HG03378 (cell line): Measurements from ENCODE around the gene SACS.
"Not testable (repeated sequence)": the region's sequence is repeated elsewhere in the genome, so short reads cannot be mapped to it uniquely, and the experiment has no call there.

Source experiments
- ATAC-seq: cut with Tn5 transposase; IDR thresholded peaks from one replicate; pipeline ENCODE4 v1.9.1; 2021; ENCODE audit warnings: mild to moderate bottlenecking, moderate library complexity; ENCODE audit not compliant: unreplicated experiment

Gene SACS

DNA sequence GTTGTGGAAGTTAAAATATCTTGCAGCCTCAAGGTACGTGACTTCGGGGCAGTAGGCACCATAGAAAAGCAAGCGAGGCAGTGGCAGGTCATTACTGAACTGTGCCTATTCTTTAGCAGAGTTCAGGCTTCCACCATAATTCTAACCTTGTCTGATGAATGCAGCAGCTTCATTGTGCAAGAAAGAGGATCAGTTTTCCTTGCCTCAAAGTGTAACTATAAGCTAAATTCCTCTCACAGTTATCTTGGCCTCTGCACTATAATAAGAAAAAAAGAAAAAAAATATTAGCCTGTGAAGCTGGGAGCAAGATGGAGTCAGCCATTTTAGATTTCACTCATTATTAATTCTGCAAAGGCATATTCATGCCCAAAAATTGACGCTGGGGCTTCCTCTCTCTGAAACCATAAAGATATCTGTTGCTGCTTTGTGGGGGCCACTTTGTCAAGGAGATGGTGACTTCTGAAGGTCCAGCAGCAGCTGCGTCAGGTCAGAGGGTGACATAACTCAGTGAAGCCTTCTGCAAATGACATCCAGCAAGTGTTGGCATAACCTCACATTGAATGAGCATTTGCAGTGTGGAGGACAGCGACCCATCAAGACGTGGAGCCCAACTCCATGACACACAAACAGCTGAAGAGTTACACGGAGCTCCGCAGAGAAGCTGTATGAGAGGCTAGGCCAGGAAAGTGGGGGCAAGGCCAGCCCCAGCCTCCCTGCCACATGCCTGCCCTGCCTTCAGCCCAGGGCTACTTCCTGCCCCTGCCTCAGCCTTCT lies 23.1 kb upstream of the SACS start:
- ATAC-seq = no peak

DNA sequence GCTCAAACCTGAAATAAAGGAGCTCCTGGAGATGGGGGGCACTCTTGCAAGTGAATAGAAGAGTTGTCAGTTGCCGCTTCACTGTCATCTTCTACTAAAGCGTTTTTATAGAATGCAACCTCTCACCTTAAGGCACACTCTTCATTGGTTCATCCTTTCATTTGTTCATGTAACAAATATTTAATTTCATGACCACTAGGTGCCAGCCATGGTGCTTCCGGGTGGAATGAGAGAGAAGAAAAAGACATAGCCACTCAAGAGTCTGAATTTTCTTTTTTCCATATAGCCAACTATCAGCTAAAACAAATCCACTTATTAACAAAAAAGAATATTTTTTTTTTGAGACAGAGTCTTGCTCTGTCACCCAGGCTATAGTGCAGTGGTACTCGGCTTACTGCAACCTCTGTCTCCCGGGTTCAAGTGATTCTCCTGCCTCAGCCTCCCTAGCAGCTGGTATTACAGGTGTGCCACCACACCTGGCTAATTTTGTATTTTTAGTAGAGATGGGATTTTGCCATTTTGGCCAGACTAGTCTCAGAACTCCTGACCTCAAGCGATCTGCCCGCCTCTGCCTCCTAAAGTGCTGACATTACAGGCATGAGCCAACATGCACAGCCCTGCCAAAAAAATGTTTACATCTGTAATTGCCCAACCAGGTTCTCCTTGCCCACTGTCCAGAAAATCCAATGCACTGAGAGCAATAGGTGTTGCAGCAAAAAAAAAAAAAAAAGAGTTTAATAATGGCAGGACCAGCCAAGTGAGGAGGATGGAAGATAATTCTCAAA lies 22.1 kb upstream of the SACS start:
- no peak for ATAC-seq

DNA sequence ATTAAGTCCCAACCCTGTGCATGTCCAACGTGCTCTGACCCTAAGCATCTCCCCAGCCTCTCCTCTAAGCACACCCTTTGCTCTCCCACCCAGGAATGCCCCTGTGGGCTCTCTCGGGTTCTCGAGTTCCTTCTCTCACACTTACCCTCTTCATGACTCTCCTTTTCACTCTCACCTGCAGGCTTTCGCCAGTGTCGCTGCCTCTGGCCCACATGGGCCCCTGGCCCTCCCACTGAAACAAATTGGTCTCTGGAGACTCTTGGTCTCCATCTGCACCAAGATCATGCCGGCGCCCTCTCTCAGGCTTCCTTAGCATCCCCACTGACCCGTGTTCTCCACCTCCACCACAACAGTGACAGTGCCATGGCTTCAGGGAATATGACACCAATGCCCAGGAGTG lies 19.6 kb upstream of the SACS start:
- ATAC-seq = no peak

DNA sequence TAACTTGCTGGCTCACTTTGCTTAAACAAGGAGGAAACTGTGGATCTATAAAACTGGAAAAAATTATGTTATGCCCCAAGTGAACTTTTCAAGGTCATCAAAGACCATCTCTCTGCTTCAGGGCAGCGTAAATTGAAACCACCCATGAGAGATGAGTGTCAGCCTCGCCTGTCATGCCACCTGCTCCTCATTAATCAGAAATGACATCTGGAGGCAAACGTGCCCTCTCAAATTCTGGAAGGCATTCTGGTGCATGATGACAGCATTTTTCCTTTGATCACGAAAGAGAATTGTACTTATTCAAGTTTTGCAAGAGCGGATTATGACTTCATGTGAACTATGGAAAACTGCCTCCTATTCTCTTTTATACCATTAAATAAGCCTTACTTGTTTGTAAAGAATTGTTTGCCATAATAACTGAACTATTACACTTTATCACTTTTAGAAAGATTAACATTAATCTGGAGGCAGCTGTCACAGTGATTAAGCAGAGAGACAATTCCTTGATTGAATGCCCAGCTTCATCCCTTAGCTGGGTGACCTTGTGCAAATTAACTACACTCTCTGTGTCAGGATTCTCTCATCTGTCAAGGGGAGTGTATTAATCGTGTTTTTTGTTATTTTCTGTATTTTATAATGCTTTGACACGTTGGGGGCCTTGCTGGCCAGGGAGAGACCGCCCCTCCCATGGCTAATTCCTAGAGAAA lies 17.0 kb upstream of the SACS start:
- ATAC-seq = no peak

DNA sequence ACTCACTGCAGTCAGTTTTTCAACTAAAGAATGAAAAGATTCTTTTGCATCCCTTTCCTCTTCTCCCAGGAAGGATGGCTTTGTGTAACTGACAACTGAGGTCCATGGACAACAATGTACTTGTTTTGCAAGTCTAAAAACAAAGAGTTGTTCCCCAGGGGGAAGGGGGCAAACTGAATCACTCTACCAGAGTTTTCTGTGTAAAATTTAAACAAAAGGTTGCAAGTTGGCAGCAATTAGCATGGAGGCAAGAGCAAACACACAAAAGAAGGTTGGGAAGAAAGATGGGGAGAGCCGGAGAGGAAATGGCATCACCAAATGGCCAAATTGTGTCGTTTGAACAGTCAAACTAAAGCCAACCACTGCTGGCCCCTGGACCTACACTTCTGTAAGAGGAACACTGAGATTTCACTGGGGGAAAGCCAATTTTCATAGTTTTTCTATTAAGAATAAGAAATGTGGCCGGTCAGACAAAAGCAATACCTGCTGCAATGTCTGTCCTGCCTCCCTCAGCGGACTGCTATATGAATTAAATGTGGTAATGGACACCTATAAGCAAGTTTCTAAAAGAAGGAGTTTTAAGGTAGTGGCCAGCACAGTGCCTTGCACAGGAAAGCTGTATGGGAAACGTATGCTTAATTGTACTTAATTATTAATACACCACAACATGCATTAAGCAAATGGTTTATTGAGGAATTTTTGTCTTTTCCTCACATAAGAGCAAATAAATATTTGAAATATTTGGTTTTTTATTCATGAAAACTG lies 16.1 kb upstream of the SACS start:
- no peak for ATAC-seq

DNA sequence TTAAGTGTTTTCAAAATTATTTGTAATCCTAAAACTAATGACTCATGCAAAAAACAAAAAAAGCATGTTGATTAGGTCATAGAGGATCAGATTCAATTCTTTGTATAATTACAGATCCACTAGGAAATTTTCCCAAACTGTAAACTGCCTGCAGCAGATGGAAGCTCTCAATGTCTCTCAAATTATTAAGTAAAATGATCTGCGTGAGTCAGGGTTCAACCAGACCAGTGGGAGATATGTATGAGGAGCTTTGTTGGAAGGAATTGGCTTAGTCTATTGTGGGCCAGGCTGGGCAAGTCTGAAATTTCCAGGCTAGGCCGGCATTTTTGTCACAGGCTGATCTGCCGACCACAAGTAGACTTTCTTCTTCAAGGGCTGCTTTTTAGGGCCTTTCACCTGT lies 14.4 kb upstream of the SACS start:
- no peak for ATAC-seq

DNA sequence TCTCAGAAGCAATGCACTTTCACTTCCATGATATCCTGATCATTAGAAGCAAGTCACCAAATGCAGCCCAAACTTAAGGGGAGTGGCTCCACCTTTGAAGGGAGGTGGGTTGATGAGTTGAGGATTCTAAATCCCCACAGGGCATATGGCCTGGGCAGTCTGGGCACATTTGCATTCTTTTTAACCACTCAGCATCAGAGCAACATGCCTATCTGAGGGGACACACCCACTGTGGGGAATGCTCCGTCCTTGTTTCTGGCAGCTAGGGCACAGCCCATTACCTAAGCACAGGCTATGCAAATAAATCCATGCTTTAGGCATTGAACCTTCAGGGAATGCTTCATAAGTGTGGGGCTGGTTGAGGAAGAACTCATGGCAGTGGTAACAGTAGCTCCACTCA lies 12.3 kb upstream of the SACS start:
- ATAC-seq = no peak

DNA sequence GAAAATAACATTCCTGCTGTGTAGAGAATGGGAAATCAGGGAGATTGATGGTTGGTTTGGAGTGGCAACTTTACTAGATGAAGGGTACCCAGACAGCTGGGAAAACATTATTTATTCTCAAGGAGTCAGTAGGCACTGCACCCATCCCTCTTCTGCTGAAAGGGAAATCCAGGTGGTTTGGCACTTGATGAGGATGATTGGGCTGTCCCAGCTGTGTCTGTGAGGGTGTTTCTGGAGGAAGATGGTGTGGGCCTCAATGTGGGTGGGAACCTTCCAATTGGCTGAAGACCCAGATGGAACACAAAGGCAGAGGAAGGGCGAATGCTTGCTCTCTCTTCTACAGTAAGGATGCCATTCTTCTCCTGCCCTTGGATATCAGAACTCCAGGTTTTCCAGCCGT lies 10.4 kb upstream of the SACS start:
- no peak for ATAC-seq

DNA sequence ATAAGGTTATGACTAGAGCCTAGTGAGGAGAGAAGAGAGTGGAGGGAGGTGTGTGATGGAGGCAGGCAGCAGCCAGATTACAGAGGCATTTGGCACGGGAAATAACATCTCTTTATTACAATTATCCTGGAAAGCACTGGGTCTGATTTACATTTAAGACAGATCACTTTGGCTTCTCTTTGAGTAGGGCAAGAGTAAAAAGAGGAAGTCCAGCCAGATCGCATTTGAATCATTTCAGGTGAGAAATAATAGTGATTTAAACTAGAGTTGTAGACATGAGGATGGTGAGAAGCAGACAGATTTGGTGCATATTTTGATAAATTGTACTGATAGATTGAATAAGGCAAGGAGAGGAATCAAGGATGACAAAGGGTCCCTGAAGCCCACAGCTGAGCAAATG lies 9.6 kb upstream of the SACS start:
- ATAC-seq = no peak

DNA sequence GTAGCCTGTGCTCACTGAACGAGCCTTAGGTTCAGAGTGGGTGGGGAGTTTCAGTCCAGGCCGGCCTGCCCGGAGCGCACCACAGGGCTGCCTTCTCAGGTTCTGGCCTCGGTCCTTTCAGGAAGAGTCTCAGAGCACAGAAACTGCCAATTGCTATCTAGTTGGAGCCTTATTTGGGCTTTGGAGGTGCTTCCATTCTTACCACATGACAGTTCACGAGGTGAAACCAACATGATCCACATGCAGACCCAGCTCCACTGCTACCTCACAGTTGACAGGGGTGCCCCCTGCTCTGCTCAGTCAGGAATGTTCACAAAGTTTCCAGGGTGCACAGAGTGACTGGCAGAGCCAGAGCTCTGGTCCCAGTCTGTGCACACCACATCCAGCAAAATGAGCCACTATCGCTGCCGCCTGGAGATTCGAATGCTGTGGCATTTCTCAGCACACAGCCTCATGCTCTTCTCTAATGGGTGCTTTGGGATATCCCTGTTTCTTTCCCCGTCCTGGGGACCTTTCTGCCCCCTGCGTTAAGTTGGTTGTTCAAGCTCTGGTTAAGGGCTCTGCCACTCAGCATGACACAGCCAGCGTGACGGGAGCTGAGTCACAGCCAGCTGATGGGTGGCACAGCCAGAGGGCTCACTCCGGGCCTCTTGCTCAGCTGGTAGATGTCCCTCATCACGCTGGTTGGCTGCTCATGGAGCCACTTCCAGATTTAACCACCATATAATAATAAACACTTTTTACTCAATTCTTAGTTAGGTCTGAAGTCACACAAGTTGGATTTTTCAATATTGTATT lies 7.5 kb upstream of the SACS start:
- no peak for ATAC-seq

DNA sequence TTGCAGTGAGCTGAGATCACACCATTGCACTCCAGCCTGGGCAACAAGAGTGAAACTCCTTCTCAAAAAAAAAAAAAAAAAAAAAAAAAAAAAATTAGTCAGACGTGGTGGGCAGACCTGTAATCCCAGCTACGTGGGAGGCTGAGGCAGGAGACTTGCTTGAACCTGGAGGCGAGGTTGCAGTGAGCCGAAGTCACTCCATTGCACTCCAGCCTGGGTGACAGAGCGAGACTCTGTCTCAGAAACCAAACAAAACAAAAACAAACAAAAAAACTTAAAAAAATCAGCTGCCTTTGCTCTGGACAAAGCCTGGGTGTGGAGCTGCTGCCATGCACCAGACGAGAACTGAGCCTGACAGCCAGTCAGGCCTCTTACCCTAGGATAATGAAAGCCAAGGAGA lies 6.8 kb upstream of the SACS start:
- not testable (repeated sequence) for ATAC-seq

DNA sequence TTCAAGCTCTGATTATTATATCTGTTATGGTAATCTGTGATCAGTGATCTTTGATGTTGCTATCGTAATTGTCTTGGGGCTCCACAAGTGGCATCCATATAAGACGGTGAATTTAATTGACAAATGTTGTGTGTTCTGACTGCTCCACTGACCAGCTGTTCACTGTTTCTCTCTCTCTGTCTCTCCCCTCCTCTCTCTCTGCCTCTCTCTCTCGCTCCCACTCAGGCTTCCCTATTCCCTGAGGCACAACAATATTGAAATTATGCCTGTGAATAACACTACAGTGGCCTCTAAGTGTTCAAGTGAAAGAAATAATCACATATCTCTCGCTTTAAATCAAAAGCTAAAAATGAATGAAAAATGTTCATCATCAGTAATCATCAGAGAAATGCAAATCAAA lies 4.4 kb upstream of the SACS start:
- no peak for ATAC-seq

DNA sequence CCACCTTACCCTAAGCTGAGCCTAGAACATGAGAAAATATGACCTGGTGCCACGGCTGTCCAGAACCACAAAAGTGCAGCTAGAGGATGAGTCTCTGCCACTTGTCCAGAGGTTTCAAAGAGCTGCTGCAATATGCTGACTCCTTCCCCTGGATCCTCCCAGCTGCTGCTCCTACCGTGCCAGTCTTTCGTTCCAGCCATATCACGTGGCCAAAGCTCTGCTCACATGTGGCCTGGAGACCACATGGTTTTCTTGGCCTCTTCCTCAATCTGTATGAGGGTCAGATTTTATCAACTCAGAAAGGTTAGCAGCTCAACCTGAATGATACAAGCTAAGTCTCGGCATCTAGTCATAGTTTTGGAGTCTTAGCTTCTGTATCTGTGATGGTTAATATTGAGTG lies 3.2 kb upstream of the SACS start:
- ATAC-seq = no peak

DNA sequence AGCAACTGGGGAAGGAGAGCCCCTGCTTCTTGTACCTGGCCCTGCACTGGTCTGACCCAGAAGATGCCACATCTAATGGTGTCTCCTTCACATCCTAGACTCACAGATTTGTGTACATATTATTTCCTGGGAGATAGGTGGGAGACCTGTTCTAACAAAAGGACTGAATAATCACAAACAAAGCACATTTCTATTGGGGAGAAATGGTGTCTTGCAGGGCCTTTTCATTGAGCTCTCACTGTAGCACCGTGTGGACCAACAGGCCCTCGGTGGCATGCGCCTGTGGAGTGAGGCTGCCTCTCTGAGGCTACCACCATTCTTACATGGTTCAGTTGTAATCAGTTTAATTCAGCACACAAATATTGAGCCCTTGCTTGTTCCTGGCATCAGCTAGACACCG lies 989 bp upstream of the SACS start:
- ATAC-seq = no peak

DNA sequence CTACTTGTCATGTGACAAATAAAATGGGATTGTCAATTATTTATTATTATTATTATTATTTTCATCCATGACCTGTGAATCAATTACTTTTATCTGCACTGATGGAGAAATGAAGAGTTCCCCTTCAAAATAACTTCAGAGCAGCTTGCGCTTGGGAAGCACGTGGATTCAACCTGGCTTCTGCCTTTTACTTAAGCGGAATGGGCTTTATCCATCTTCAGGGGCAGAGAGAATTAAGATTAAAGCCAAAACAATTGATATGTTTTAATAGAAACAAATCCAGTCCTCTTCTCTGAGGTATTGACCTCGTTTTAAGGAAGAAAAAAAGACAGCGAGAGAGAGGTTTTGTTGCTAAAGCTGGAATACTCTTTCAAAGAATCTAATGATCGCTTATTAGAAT lies 876 bp downstream of the SACS start:
- no peak for ATAC-seq

DNA sequence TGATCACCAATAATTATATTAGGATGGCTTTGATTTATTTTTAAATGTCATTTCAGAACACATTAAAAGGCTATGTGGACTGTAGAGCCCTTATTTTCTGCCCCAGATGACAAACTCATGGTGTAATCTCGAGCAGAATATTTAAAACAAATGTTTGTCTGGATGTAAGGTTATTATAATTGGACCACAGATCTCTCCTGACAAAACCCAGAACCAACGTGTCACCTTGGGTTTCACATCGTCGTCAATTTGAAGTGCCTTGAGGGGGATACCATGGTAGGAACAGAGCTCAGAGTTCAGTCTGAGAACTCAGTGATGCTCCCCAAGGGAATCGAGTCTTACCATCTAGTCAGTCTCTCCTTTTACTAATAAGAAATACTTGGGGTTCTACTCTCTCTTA lies 2.8 kb downstream of the SACS start:
- no peak for ATAC-seq

DNA sequence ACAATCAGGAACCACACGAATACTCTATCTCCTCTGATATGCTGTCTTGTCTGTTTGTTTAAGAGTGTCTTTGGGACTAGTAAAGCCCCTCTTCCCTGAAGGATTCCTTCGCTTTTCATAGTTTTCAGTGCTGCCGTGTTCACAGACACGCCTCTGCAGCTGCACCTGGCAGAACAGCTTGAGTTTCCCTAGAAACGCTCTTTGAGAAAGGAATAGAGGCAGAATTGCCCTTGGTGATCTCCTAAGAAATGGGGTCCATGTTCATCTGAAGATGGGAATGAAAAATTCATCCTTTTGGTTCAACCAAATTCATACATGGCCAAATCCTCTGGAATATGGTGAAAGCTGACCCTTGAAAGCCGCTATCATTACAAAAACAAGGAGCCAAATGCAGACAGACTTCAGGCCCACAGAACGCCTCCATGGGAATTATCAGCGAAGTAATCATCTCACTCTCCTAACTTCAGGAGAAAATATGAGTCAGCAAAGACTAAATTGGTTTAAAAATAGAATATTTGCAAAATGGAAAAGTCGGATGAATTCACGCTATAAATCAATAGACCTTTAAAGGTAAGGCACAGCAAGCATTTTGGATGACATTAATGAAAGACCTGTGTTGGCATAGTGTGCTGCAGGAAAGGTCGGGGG lies 5.5 kb downstream of the SACS start:
- ATAC-seq = no peak

DNA sequence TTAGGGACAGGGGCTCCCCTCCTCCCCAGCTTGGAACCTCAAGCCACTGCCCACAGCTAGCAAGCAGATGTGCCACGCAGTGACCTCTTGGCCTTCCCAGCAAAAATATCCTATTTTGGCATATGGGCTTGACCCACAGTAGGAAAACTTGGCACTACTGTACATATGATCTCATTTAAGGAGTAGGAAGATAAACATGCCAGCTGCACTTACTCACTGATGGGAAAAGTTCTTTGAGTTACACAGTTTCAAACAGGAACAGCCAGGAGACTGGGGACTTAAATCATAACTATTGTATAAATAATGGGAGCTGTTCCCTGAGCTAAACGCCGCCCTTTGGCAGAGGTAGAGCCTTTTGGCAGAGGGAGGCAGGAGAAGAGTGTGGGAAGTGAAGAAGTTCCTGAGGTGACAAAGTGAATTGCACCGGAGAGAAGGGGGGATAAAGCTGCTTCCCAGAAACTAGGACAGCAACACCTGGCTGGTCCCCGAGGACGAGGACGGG lies 6.1 kb downstream of the SACS start:
- no peak for ATAC-seq

DNA sequence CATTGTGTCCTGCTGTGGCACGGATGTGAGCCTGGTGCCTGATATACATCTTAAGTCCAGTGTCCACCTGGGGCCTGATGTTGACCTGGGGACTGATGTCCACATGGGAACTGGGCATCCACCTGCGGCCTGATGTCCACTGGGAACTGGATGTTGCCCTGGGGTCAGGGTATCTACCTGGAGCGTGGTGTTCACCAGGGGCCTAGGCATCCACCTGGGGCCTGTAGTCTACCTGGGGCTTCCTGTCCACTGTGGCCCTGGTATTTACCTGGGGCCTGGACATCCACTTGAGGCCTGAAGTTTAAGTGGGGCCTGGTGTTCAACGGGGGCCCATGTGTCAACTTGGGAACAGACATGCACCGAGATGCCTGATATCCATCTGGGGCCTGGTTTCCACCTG lies 11.9 kb downstream of the SACS start:
- ATAC-seq = no peak
